Tibial nerve (tissue), 4 donors: Measurements from ENCODE around the gene TMEM185B. TPM values are rescaled to one million over a fixed set of nuclear protein-coding genes. Genes with fewer than 3 reads are reported as not detected.
A peak's percentile ranks its signal among the peaks of the same experiment; 100 is the strongest.

Experiments
- DNase-seq, 2 donors: peaks; one replicate each; pipeline ENCODE4 v3.0.0-alpha.2; 2019; ENCODE audit warnings: low spot score in 2 of 2
- H3K27ac ChIP-seq, 4 donors: fragments of 200-600 bp; sonication (generic) in 3 of 4; one replicate each; pipeline ENCODE4 v1.5.1; 2017 to 2019; ENCODE audit warnings: mild to moderate bottlenecking in 1 of 4
- H3K27me3 ChIP-seq, 2 donors: fragments of 200-600 bp; sonication (generic) in 1 of 2; one replicate each; pipeline versions ENCODE4 v1.5.1 to v1.6.0; 2017 to 2019
- H3K36me3 ChIP-seq, 3 donors: fragments of 200-600 bp; sonication (generic); one replicate each; pipeline ENCODE4 v1.5.1; 2018 to 2019
- H3K4me1 ChIP-seq, 4 donors: fragments of 200-600 bp; sonication (generic) in 3 of 4; one replicate each; pipeline ENCODE4 v1.5.1; 2017 to 2019
- H3K4me3 ChIP-seq, 4 donors: fragments of 200-600 bp; sonication (generic) in 3 of 4; one replicate each; pipeline ENCODE4 v1.5.1; 2017 to 2019; ENCODE audit warnings: mild to moderate bottlenecking in 1 of 4, moderate library complexity in 1 of 4
- H3K9me3 ChIP-seq, 4 donors: fragments of 200-600 bp; sonication (generic) in 3 of 4; one replicate each; pipeline ENCODE4 v1.5.1; 2017 to 2019
- CTCF ChIP-seq, 5 experiments: fragments of 200-600 bp in 3 of 5; fragments of 450-650 bp in 2 of 5; sonication (generic) in 3 of 5; IDR thresholded peaks; one replicate each; pipeline ENCODE4 v1.5.1; 2016 to 2019; ENCODE audit warnings: antibody characterized with exemption in 5 of 5, mild to moderate bottlenecking in 3 of 5, moderate library complexity in 2 of 5
- EP300 ChIP-seq, 2 donors: sonication (generic); formaldehyde crosslinking; IDR thresholded peaks; one replicate each; pipeline ENCODE4 v1.6.1; 2017; ENCODE audit warnings: antibody characterized with exemption in 2 of 2, mild to moderate bottlenecking in 1 of 2
- POLR2A ChIP-seq, 2 donors: fragments of 450-650 bp; IDR thresholded peaks; one replicate each; pipeline ENCODE4 v1.6.1; 2017; ENCODE audit warnings: antibody characterized with exemption in 2 of 2, mild to moderate bottlenecking in 2 of 2, moderate library complexity in 2 of 2
- WGBS, 2 donors: methylation state at CpG; one replicate each; pipeline ENCODE4 v1.1.5; 2018; 5-methylcytosine and 5-hydroxymethylcytosine counted together
- total RNA-seq, 4 donors: library from RNA; depleted of rRNA; stranded (reverse); fragments of >200 nt; gene quantifications; one replicate each; pipeline ENCODE4 v1.1.0, GENCODE V29; 2016

Gene TMEM185B
- 10 to 100 TPM; 20.5 to 38.1 (median 35.5) TPM for total RNA-seq

- Histone ChIP-seq H3K27me3 (no peaks in the 10 kb centered on the region), H3K9me3 (peaks cover 0 to 1% (median 0%) of the 10 kb centered on the region in 4 donors), H3K4me1 (peaks cover 0 to 25% (median 8%) of the 10 kb centered on the region in 4 donors), H3K4me3 (peak within 1 kb of the TSS; percentile 64 to 92 (median 74)), H3K27ac (peak within 1 kb of the TSS; percentile 78 to 94 (median 93)), H3K36me3 (peaks cover 0 to 28% (median 0%) of the 10 kb centered on the region in 3 donors)
- DNase-seq = peak; percentile 81 to 85
- TF ChIP-seq CTCF (IDR thresholded peaks at IDR 0.05) (peak in 2 of 5 experiments; percentile 45 to 63), POLR2A (IDR thresholded peaks at IDR 0.05) (peak; percentile 53 to 54), EP300 (IDR thresholded peaks at IDR 0.05) (peak in 1 of 2 donors; percentile 71)
- WGBS, 2 donors = 6 to 7% methylated on average over 35 to 41 of the region's 108 CpGs
Observed at GRCh38 chr2:120223034-120223912, at the start of gene TMEM185B. Gene TMEM185B, minus strand, starts transcription at chr2:120223400. Its CDS starts 424 bp downstream, at chr2:120222976.

DNA sequence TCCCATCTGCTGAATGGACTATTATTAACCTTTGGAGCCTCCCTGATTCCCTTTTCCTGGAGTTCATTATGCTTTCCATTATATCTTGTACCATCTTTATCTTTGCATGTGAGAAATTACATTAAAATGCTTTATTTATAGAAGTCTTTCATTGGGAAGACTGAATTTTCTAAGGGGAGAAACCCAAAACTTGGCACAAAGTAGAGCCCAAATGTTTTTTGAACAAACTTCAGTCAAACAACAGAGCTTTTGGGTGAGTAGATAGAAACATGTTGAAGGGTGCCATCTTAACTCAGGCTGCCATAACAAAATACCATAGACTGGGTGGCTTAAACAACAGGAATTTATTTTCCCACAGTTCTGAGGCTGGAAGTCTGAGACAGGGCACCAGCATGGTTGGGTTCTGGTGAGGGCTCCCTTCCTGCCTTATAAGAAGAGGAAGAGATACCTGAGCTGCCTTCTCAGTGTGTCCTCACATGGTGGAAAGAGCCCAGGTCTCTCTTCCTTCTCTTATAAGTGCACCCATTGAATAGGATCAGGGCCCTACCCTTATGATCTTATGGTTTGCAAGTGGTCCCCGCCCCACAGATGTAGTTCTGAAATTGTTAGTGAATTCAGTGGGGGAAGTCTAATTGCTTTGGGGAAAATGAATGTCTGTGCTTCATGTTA, 48.6 kb upstream of the TMEM185B start:
- Histone ChIP-seq H3K4me3 (no peak overlapping the region), H3K9me3 (no peaks in the 10 kb centered on the region), H3K27me3 (no peaks in the 10 kb centered on the region), H3K4me1 (peaks cover 0 to 10% (median 0%) of the 10 kb centered on the region in 4 donors), H3K36me3 (peaks cover 0 to 12% (median 0%) of the 10 kb centered on the region in 3 donors), H3K27ac (no peak overlapping the region)
- 100% methylated on average over 1 of the region's 1 CpG for WGBS, 2 donors
- DNase-seq = no peak
- TF ChIP-seq CTCF (IDR thresholded peaks at IDR 0.05) = no peak
- no peak for TF ChIP-seq EP300 (IDR thresholded peaks at IDR 0.05)
- TF ChIP-seq POLR2A (IDR thresholded peaks at IDR 0.05) = no peak

DNA sequence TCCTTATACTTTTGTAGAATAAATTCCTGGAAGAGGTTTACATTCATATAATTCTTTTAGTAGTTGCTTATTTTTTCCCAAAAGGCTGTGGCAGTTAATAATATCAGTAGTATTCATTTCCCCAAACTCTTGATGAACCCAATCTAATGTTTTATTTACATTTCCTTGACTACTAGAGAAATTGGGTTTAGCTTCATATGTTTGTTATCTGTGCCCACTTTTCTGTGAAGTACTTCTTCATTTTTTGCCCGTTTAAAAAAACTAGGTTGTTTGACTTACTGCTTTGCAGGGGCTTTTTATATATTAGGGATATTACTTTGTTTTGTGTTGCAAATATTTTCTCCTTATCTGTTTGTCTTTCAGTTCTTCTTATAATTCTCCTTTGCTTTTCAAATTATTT, 46.6 kb upstream of the TMEM185B start:
- no peak for TF ChIP-seq CTCF (IDR thresholded peaks at IDR 0.05)
- TF ChIP-seq POLR2A (IDR thresholded peaks at IDR 0.05) = no peak
- no peak for TF ChIP-seq EP300 (IDR thresholded peaks at IDR 0.05)
- H3K27me3 ChIP-seq = no peaks in the 10 kb centered on the region
- WGBS, 2 donors = 74 to 81% methylated on average over 1 of the region's 1 CpG
- H3K4me1 ChIP-seq = peaks cover 0 to 14% (median 0%) of the 10 kb centered on the region in 4 donors
- H3K27ac ChIP-seq = no peak overlapping the region
- no peaks in the 10 kb centered on the region for H3K9me3 ChIP-seq
- no peak for DNase-seq
- H3K4me3 ChIP-seq = no peak overlapping the region
- H3K36me3 ChIP-seq = peaks cover 0 to 12% (median 0%) of the 10 kb centered on the region in 3 donors

- Histone ChIP-seq H3K4me1 (peaks cover 0 to 16% (median 0%) of the 10 kb centered on the region in 4 donors), H3K27ac (no peak overlapping the region), H3K9me3 (no peaks in the 10 kb centered on the region), H3K36me3 (peaks cover 0 to 12% (median 0%) of the 10 kb centered on the region in 3 donors), H3K4me3 (no peak overlapping the region), H3K27me3 (no peaks in the 10 kb centered on the region)
- no peak for TF ChIP-seq CTCF (IDR thresholded peaks at IDR 0.05)
- TF ChIP-seq POLR2A (IDR thresholded peaks at IDR 0.05) = no peak
- no peak for TF ChIP-seq EP300 (IDR thresholded peaks at IDR 0.05)
- 87 to 91% methylated on average over 11 of the region's 11 CpGs for WGBS, 2 donors
- DNase-seq = no peak
Observed at GRCh38 chr2:120269076-120269744, 46.0 kb upstream of the TMEM185B start.
